ENCODE measurements around the gene TOLLIP. TPM values are rescaled to one million over a fixed set of nuclear protein-coding genes. Genes with fewer than 3 reads are reported as not detected.

Gene TOLLIP
- total and polyA plus RNA-seq, 2 experiments from 2014 or later, result 39.0 to 58.7 TPM

DNA sequence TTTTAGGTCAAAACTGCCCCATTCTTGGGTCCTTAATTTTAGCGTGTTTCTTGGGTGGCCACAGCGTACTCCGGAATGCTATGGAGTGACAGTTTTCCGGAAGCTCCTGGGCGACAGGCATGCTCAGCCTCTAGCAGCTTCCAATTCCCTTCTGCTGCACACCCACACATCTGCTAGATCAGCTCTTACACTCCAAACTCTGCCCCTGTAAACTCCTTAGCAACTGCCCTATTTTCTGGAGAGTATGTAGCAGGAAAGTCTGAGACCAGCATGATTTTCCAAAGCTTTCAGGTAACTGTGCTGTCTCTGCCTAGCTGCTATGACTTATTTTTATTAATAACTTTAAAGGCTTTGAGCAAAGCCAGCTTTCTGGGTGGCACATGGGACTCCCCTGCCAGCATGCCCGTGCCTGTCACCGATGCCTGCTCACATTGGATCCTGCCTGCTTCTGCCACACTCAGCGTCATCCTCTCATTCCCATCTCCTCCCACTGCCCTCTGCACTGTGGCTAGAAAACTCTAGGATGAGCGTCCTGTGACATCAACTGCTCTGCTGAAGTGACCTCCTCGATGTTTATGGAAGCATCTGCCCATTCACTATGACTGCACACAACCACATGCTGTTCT is 17.3 kb downstream of the TOLLIP start:
- Histone ChIP-seq H3K27me3 (no peaks in the 10 kb centered on the region), H3K9me3 (ENCODE audit: low read depth) (no peaks in the 10 kb centered on the region), H3K4me3 (no peak overlapping the region), H3K4me1 (ENCODE audit: low read depth) (no peaks in the 10 kb centered on the region), H3K36me3 (peaks cover 9% of the 10 kb centered on the region), H3K27ac (no peak overlapping the region)
- TF ChIP-seq CTCF (IDR thresholded peaks at IDR 0.05; ENCODE audit: low read depth, low read length), result no peak
- DNase-seq (ENCODE audit: low read depth in 1 of 2, low spot score in 1 of 2), result no peak

GRCh38 chr11:1291295-1292017 is 18.0 kb downstream of the TOLLIP start:
- Histone ChIP-seq H3K36me3 (peaks cover 9% of the 10 kb centered on the region), H3K9me3 (ENCODE audit: low read depth) (no peaks in the 10 kb centered on the region), H3K27me3 (no peaks in the 10 kb centered on the region), H3K27ac (no peak overlapping the region), H3K4me3 (no peak overlapping the region), H3K4me1 (ENCODE audit: low read depth) (no peaks in the 10 kb centered on the region)
- no peak for TF ChIP-seq CTCF (IDR thresholded peaks at IDR 0.05; ENCODE audit: low read depth, low read length)
- DNase-seq (ENCODE audit: low read depth in 1 of 2, low spot score in 1 of 2), result no peak

DNA sequence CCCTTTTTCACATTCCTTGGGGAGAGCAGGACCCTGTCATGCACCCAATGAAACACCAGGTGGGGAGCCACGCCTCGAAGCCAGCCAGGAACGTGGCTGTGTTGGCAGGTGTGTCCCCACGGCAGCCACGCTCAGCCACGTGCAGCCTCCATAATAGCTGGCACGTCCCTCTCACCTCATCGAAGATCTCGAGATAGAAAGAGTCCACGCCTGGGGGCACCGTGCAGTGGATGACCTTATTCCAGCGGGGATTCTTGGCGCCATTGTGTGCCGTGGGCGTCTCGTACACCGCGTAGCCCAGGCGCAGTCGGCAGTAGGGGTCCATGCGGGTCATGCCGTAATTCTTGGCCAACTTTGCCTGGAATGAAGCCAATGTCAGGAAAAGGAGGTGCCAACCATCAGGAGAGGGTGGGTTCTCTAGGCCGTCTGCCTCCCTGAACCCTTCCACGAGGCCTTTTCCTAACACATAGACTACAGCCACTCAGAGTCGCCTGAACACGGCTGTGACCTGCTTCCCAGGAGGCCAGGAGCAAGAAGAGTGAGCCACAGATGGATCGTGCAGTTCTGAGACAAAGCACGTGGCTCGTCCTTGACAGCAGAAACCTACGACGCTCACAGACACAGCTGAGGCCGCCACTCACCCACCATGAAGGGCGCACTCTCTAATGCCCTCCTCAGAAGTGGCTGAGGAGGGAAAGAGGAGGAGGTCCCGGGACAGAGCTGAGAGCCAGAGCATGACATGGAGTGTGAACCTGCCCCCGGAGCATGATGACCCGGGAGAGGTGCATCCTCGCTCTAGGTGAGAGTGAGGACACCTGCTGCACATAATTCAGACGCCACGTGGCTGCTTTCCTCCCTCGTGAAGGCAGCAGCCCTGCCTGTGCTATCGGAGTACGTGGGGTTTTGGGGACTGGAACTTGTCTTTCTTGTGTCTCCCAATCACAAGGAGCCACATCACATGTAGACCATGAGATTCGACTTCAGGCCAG is 19.1 kb downstream of the TOLLIP start:
- no peak for DNase-seq (ENCODE audit: low read depth in 1 of 2, low spot score in 1 of 2)
- no peaks in the 10 kb centered on the region for H3K27me3 ChIP-seq
- no peaks in the 10 kb centered on the region for H3K4me1 ChIP-seq (ENCODE audit: low read depth)
- H3K9me3 ChIP-seq (ENCODE audit: low read depth), result no peaks in the 10 kb centered on the region
- H3K36me3 ChIP-seq, result peaks cover 9% of the 10 kb centered on the region
- H3K27ac ChIP-seq, result no peak overlapping the region
- no peak for TF ChIP-seq CTCF (IDR thresholded peaks at IDR 0.05; ENCODE audit: low read depth, low read length)
- no peak overlapping the region for H3K4me3 ChIP-seq

GRCh38 chr11:1289211-1289935 is 20.1 kb downstream of the TOLLIP start:
- H3K27ac ChIP-seq, result no peak overlapping the region
- no peak overlapping the region for H3K4me3 ChIP-seq
- no peaks in the 10 kb centered on the region for H3K27me3 ChIP-seq
- peaks cover 9% of the 10 kb centered on the region for H3K36me3 ChIP-seq
- H3K9me3 ChIP-seq (ENCODE audit: low read depth), result no peaks in the 10 kb centered on the region
- no peak for DNase-seq (ENCODE audit: low read depth in 1 of 2, low spot score in 1 of 2)
- H3K4me1 ChIP-seq (ENCODE audit: low read depth), result no peaks in the 10 kb centered on the region
- TF ChIP-seq CTCF (IDR thresholded peaks at IDR 0.05; ENCODE audit: low read depth, low read length), result no peak
